ENCODE results near the gene LGALS12.
A peak's percentile ranks its signal among the peaks of the same experiment; 100 is the strongest.
"Not testable (repeated sequence)": the region's sequence is repeated elsewhere in the genome, so short reads cannot be mapped to it uniquely, and the experiment has no call there.

LGALS12 gene

DNA sequence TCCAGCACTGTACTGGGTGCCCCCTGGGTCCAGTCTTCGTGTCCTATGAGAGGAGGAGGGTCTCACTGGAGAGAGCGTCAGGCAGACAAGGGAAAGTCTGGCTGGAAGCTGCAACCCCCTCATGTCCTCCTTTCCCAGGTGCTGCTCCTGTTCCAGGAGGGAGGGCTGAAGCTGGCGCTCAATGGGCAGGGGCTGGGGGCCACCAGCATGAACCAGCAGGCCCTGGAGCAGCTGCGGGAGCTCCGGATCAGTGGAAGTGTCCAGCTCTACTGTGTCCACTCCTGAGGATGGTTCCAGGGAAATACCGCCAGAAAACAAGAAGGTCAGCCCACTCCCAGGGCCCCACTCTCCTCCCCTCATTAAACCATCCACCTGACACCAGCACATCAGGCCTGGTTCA, 10.2 kb downstream of the LGALS12 start:
- TF ChIP-seq, protein P1, sequence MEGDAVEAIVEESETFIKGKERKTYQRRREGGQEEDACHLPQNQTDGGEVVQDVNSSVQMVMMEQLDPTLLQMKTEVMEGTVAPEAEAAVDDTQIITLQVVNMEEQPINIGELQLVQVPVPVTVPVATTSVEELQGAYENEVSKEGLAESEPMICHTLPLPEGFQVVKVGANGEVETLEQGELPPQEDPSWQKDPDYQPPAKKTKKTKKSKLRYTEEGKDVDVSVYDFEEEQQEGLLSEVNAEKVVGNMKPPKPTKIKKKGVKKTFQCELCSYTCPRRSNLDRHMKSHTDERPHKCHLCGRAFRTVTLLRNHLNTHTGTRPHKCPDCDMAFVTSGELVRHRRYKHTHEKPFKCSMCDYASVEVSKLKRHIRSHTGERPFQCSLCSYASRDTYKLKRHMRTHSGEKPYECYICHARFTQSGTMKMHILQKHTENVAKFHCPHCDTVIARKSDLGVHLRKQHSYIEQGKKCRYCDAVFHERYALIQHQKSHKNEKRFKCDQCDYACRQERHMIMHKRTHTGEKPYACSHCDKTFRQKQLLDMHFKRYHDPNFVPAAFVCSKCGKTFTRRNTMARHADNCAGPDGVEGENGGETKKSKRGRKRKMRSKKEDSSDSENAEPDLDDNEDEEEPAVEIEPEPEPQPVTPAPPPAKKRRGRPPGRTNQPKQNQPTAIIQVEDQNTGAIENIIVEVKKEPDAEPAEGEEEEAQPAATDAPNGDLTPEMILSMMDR (IDR thresholded peaks at IDR 0.05; ENCODE audit: low read depth, low read length) = no peak
- no peak overlapping the region for H3K4me3 ChIP-seq (ENCODE audit: low read depth, low read length)
- in situ Hi-C loops (cut with HindIII; ENCODE audit: low sequenced_read_pairs) = no loop called here
- DNase-seq (ENCODE audit: low read depth, low spot score) = no peak

DNA sequence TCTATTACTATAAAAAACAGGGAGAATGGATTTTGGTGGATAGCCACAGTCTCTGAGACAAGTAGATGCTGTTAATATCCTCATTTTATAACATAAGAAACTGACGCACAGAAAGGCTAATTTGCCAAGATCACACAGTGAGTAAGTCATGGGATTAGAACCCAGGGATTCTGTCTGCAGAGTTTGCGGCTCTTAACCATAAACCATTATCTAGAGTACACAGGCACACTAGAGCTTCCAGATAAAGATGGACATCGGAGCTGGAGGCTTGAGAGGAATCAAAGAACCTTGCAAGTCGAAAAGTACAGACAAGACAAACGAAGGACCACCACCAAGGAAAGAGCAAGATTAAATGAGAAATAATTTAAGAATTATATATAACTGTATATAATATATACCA, 11.3 kb downstream of the LGALS12 start:
- no peak for DNase-seq (ENCODE audit: low read depth, low spot score)
- no peak overlapping the region for H3K4me3 ChIP-seq (ENCODE audit: low read depth, low read length)
- in situ Hi-C loops (cut with HindIII; ENCODE audit: low sequenced_read_pairs) = no loop called here
- TF ChIP-seq, protein P1 (IDR thresholded peaks at IDR 0.05; ENCODE audit: low read depth, low read length) = no peak

DNA sequence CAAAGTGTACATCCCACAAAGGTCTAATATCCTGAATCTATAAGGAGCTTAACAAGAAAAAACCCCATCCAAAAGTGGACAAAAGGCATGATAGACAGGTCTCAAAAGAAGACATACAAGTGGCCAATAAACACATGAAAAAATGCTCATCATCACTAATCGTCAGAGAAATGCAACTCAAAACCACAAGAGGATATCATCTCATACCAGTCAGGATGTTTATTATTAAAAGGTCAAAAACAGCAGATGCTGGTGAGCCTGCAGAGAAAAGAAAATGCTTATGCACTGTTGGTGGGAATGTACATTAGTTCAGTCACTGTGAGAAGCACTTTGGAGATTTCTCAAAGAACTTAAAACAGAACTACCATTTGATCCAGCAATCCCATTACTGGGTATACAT, 12.7 kb downstream of the LGALS12 start:
- in situ Hi-C loops (cut with HindIII; ENCODE audit: low sequenced_read_pairs) = no loop called here

DNA sequence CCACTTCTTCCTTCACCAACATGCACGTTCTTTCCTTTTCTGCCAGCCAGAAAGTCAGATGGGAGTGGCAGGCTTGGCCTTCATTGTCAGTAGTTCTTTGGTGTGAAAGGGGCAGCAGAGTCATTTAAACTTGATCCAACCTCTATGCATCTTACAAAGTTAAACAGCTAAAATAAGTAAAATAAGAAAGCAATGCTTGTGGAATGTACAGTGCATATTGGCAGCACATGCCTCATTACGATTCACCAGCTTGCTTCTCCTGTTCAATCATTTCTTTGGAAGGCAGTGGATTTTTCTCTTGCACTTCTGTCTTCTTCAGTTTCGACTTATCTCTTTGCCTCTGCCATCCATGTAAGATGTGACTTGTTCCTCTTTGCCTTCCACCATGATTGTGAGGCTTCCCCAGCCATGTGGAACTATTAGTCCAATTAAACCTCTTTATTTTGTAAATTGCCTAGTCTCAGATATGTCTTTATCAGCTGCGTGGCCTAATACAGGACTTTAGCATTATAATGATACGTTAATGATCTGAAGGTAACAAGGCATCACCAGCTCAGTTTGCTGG, 14.8 kb downstream of the LGALS12 start:
- TF ChIP-seq, protein P1 (IDR thresholded peaks at IDR 0.05; ENCODE audit: low read depth, low read length) = no peak
- H3K4me3 ChIP-seq (ENCODE audit: low read depth, low read length) = no peak overlapping the region
- DNase-seq (ENCODE audit: low read depth, low spot score) = no peak
- in situ Hi-C loops (cut with HindIII; ENCODE audit: low sequenced_read_pairs) = no loop called here

More for the DNA sequence above, 12.7 kb downstream of the LGALS12 start:
- TF ChIP-seq, protein P1 (IDR thresholded peaks at IDR 0.05; ENCODE audit: low read depth, low read length) = no peak
- peak; percentile 84 for DNase-seq (ENCODE audit: low read depth, low spot score)
- no peak overlapping the region for H3K4me3 ChIP-seq (ENCODE audit: low read depth, low read length)

DNA sequence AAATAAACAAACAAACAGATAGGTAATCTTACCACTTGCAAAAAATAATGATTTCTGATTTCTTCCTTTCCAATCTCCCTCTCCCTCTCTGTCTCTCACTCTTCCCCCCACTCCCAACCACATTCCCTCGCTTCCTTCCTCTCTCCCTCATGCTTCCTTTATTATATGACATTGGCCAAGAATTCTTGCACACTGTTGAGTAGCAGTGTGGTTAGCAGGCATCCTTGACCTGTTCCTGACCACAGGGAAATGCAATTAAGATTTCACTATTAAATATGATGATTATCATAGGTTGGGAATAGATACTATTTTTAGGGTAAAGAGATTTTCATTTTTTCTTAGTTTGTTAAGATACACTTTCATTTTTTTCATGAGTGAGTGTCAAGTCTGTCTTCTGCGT, 16.0 kb downstream of the LGALS12 start:
- DNase-seq (ENCODE audit: low read depth, low spot score) = no peak
- no peak overlapping the region for H3K4me3 ChIP-seq (ENCODE audit: low read depth, low read length)
- in situ Hi-C loops (cut with HindIII; ENCODE audit: low sequenced_read_pairs) = no loop called here
- TF ChIP-seq, protein P1 (IDR thresholded peaks at IDR 0.05; ENCODE audit: low read depth, low read length) = no peak

DNA sequence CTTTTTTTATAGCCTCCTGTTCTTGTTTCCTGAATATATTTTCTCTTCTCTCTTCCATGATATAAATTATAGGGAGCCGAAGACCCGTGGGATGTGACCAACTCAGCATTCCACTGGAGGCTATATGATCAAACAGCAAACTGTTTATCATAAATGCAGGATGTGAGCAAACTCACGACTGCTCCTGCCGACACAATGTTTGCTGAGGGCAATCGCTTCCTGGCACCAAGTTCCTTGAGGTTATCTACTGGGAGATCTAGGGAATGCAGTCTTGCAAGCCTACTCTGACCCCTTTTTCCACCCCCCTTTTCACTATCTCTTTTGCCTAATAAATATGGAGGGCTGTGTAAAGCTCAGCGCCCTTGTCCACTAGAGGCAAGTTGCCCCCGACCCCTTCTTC, 17.3 kb downstream of the LGALS12 start:
- in situ Hi-C loops (cut with HindIII; ENCODE audit: low sequenced_read_pairs) = no loop called here
- H3K4me3 ChIP-seq (ENCODE audit: low read depth, low read length) = no peak overlapping the region
- no peak for DNase-seq (ENCODE audit: low read depth, low spot score)
- TF ChIP-seq, protein P1 (IDR thresholded peaks at IDR 0.05; ENCODE audit: low read depth, low read length) = no peak

DNA sequence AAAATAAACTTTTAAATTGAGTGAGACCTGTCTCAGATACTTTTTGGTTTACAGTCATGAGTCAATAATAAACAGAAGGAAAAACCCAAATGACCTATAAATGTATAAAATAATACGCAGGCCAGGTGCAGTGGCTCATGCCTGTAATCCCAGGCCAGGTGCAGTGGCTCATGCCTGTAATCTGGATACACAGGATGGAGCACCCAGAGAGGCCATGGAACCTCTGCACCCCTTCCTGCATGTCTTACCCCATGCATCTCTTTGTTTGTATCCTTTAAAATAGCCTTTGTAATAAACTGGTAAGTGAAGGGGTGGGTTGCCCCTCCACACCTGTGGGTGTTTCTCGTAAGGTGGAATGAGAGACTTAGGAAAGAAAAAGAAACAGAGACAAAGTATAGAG, 21.8 kb downstream of the LGALS12 start:
- in situ Hi-C loops (cut with HindIII; ENCODE audit: low sequenced_read_pairs) = no loop called here
- no peak for DNase-seq (ENCODE audit: low read depth, low spot score)
- TF ChIP-seq, protein P1 (IDR thresholded peaks at IDR 0.05; ENCODE audit: low read depth, low read length) = no peak
- no peak overlapping the region for H3K4me3 ChIP-seq (ENCODE audit: low read depth, low read length)

DNA sequence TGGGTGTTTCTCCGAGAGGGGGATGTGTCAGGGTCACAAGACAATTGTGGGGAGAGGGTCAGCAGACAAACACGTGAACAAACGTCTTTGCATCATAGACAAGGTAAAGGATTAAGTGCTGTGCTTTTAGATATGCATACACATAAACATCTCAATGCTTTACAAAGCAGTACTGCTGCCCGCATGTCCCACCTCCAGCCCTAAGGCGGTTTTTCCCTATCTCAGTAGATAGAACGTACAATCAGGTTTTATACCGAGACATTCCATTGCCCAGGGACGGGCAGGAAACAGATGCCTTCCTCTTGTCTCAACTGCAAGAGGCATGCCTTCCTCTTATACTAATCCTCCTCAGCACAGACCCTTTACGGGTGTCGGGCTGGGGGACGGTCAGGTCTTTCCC, 22.3 kb downstream of the LGALS12 start:
- in situ Hi-C loops (cut with HindIII; ENCODE audit: low sequenced_read_pairs); H3K4me3 ChIP-seq (ENCODE audit: low read depth, low read length); DNase-seq (ENCODE audit: low read depth, low spot score): not testable (repeated sequence)

DNA sequence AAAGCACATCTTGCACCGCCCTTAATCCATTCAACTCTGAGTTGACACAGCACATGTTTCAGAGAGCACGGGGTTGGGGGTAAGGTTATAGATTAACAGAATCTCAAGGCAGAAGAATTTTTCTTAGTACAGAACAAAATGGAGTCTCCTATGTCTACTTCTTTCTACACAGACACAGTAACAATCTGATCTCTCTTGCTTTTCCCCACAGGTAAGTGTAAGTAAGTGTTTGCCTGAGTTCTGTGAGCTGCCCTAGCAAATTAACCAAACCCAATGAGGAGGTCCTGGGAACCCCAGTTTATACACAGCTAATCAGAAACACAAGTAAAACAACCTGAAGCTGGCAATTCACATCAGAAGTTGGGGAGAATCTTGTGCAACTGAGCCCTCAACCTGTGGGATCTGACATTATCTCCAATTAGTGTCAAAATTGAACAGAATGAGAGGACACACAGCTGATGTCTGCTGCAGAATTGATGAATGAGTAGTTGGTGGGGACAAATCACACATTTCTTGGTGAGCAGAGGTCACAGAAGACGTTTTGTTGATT, 22.9 kb downstream of the LGALS12 start:
- H3K4me3 ChIP-seq (ENCODE audit: low read depth, low read length); DNase-seq (ENCODE audit: low read depth, low spot score); in situ Hi-C loops (cut with HindIII; ENCODE audit: low sequenced_read_pairs): not testable (repeated sequence)
